ENCODE measurements around the gene SPRED1. TPM values are rescaled to one million over a fixed set of nuclear protein-coding genes. Genes with fewer than 3 reads are reported as not detected.

SPRED1 gene
- total and polyA plus RNA-seq, 10 of the 15 experiments (the other 5 are each of a cell fraction or from before 2014, with no cell fraction given): 0.08 to 2.6 (median 0.22) TPM

GRCh38 chr15:38377636-38378035 lies 125.0 kb downstream of the SPRED1 start:
- ChIA-PET RAD21 (ENCODE audit: unreplicated experiment) (interaction anchor here (1.4 kb wide), 1 partner anchor 10 kb away, joined by 3 read pairs; no protein-coding TSS in a partner anchor), POLR2A (no interaction called here), SMC1A (ENCODE audit: uncharacterized antibody, unreplicated experiment) (interaction anchor here (4.2 kb wide), 1 partner anchor 11 kb away, joined by 23 read pairs; no protein-coding TSS in a partner anchor), CTCF (interaction anchor here (1.3 to 2.0 kb wide), 2 partner anchors 10 to 13 kb away, joined by 3 to 4 read pairs; no protein-coding TSS in a partner anchor)
- no peak overlapping the region for H2AFZ ChIP-seq (ENCODE audit: control insufficient read depth, low read depth, low read length)
- no peaks in the 10 kb centered on the region for H3K4me1 ChIP-seq (ENCODE audit: control insufficient read depth, insufficient read depth, low read length)
- TF ChIP-seq, protein P1, sequence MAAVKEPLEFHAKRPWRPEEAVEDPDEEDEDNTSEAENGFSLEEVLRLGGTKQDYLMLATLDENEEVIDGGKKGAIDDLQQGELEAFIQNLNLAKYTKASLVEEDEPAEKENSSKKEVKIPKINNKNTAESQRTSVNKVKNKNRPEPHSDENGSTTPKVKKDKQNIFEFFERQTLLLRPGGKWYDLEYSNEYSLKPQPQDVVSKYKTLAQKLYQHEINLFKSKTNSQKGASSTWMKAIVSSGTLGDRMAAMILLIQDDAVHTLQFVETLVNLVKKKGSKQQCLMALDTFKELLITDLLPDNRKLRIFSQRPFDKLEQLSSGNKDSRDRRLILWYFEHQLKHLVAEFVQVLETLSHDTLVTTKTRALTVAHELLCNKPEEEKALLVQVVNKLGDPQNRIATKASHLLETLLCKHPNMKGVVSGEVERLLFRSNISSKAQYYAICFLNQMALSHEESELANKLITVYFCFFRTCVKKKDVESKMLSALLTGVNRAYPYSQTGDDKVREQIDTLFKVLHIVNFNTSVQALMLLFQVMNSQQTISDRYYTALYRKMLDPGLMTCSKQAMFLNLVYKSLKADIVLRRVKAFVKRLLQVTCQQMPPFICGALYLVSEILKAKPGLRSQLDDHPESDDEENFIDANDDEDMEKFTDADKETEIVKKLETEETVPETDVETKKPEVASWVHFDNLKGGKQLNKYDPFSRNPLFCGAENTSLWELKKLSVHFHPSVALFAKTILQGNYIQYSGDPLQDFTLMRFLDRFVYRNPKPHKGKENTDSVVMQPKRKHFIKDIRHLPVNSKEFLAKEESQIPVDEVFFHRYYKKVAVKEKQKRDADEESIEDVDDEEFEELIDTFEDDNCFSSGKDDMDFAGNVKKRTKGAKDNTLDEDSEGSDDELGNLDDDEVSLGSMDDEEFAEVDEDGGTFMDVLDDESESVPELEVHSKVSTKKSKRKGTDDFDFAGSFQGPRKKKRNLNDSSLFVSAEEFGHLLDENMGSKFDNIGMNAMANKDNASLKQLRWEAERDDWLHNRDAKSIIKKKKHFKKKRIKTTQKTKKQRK (IDR thresholded peaks at IDR 0.05; ENCODE audit: low read depth, low read length): no peak
- no peak for TF ChIP-seq CREB1 (IDR thresholded peaks at IDR 0.05; ENCODE audit: low read depth)
- no peak for TF ChIP-seq ZBTB33 (IDR thresholded peaks at IDR 0.05)
- no peak for TF ChIP-seq EED (IDR thresholded peaks at IDR 0.05; ENCODE audit: low read depth)
- no peak for TF ChIP-seq TCF3 (IDR thresholded peaks at IDR 0.05; ENCODE audit: borderline replicate concordance, insufficient read depth, low read depth, low read length)
- TF ChIP-seq RFX5 (IDR thresholded peaks at IDR 0.05; ENCODE audit: low read depth, low read length): no peak
- no peak for TF ChIP-seq JUND (IDR thresholded peaks at IDR 0.05; ENCODE audit: low read depth, low read length)
- TF ChIP-seq ELK1 (IDR thresholded peaks at IDR 0.05; ENCODE audit: low read depth, low read length): no peak
- TF ChIP-seq SPI1 (IDR thresholded peaks at IDR 0.05; ENCODE audit: borderline replicate concordance, insufficient read depth, low read depth, low read length): no peak
- TF ChIP-seq RELA (IDR thresholded peaks at IDR 0.05; ENCODE audit: borderline replicate concordance, partially characterized antibody): no peak
- TF ChIP-seq RBBP5 (conservative IDR thresholded peaks at IDR 0.05): no peak
- TF ChIP-seq ZNF687 (IDR thresholded peaks at IDR 0.05): no peak
- TF ChIP-seq TAF1 (IDR thresholded peaks at IDR 0.05; ENCODE audit: borderline replicate concordance, low read depth, low read length): no peak
- TF ChIP-seq YY1 (IDR thresholded peaks at IDR 0.05; ENCODE audit: low read depth, low read length): no peak
- H3K27me3 ChIP-seq (replicated peaks in 1 of 2; ENCODE audit: control insufficient read depth in 2 of 2, insufficient read depth in 2 of 2, low read length in 1 of 2): peaks cover 0 to 2% of the 10 kb centered on the region in 2 experiments; a peak in 2 of 4 replicates
- no peaks in the 10 kb centered on the region for H3K9me3 ChIP-seq (replicated peaks; ENCODE audit: control insufficient read depth, insufficient read depth, low read length)
- H3K4me2 ChIP-seq (ENCODE audit: control insufficient read depth, insufficient read depth): no peak overlapping the region
- no peaks in the 10 kb centered on the region for H4K20me1 ChIP-seq (ENCODE audit: control insufficient read depth, insufficient read depth)
- in situ Hi-C loops (cut with MboI): no loop called here
- BruUV-seq (replicated peaks): no TSS peak
- H3K27ac ChIP-seq (ENCODE audit: control insufficient read depth, insufficient read depth): no peak overlapping the region
- H3K4me3 ChIP-seq: no peak overlapping the region
- WGBS (ENCODE audit: insufficient coverage, insufficient replicate concordance, low lambda C conversion rate, missing lambda C conversion rate): 0% methylated on average over 1 of the region's 1 CpG
- no peaks in the 10 kb centered on the region for H3K36me3 ChIP-seq (ENCODE audit: control insufficient read depth in 2 of 2, insufficient read depth in 2 of 2, low read length in 1 of 2)
- no peaks in the 10 kb centered on the region for H3K79me2 ChIP-seq (ENCODE audit: control insufficient read depth, insufficient read depth, low read length)
- H3K9ac ChIP-seq (ENCODE audit: control insufficient read depth, insufficient read depth, low read length): no peak overlapping the region
- no peak for FAIRE-seq
- ATAC-seq: no peak
- no peak for DNase-seq (ENCODE audit: low read depth, low spot score)
- intact Hi-C loops (cut with micrococcal nuclease; ENCODE audit: unreplicated experiment): no loop called here
